Measurements from ENCODE around the gene RNF215. TPM values are rescaled to one million over a fixed set of nuclear protein-coding genes. Genes with fewer than 3 reads are reported as not detected.

Gene RNF215
- total RNA-seq, result 14.0 TPM

GRCh38 chr22:30386960-30387827, at the start of gene RNF215:
TSS of gene RNF215 (minus strand) at chr22:30387411. CDS start at chr22:30387313, 98 bp downstream.
- DNase-seq (ENCODE audit: low read depth in 2 of 3, low spot score in 2 of 3), result peak; percentile 79 to 83 (median 80)

- no peak for DNase-seq (ENCODE audit: low read depth in 2 of 3, low spot score in 2 of 3)
Observed at GRCh38 chr22:30436196-30436595, 49.0 kb upstream of the RNF215 start.

DNA sequence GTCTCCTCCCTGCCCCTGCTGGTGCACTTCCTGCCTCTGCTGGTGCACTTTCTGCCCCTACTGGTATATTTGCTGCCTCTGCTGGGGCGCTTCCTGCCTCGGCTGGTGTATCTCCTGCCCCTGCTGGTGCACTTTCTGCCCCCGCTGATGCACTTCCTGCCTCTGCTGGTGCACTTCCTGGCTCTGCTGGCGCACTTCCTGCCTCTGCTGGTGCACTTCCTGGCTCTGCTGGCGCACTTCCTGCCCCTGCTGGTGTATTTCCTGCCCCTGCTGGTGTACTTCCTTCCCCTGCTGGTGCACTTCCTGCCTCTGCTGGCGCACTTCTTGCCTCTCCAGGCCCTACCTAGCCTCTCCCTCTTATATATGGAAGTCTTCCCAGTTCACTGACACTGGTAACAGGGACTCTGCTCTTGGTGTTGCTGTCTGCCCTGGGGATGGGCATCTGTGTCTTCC, 48.5 kb upstream of the RNF215 start:
- DNase-seq (ENCODE audit: low read depth in 2 of 3, low spot score in 2 of 3), result peak in 1 of 3 donors; percentile 74

DNA sequence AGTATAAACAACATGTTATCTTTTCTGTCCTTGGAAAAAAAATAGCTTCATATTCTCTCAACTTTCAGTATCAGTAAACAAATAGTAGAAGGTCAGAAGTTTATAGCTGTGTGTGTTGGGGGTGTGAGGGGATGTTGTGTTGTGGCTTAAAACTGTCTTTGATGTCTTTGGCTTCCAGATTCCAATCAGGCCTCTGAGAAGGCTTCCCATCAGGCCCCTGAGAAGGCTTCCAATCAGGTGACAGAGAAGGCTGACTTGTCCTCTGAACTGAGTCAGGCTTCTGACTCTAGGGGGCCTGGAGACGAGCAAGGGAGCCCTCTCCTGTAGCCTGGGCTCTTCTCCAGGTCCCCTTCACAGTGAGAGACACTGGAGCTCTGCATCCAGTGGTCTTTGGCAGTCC, 47.6 kb upstream of the RNF215 start:
- no peak for DNase-seq (ENCODE audit: low read depth in 2 of 3, low spot score in 2 of 3)

DNA sequence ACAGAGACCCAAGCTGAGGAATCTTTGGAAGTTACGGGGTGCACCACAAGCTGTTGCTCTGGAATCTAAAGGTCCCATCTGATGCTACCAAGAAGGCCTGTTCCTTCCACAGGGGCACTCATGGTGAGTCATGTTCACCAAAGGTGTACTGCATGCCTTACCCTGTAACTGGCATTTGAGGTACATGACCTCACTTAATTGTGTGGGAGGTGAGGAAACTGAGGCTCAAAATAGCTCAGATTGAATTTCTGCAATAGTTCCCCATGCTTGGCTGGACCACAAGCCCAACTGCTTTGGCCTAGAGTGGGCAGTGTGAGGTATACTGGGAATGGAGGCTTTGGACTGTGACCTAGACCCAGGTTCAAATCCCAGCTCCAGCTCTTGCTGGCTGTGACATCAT, 46.6 kb upstream of the RNF215 start:
- DNase-seq (ENCODE audit: low read depth in 2 of 3, low spot score in 2 of 3), result no peak

DNA sequence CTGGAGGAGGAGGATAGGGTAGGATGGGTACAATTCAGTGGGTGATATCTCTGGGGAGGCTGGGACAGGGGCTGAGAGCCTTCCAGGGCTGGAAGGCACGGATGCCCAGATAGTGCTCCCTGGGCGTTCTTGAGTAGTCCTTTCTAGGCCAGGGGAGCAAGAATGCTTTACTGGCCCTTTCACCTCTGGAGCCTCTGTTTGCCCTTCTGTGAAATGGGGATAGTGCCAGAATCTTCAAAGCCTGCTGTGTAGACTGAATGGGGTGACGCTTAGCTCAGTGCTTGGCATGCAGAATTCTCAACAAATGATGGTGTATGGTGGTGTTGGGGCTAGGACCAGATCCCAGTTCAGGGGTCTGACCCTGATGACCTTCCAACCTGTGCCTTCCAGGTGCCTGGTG, 46.0 kb upstream of the RNF215 start:
- DNase-seq (ENCODE audit: low read depth in 2 of 3, low spot score in 2 of 3), result no peak

DNA sequence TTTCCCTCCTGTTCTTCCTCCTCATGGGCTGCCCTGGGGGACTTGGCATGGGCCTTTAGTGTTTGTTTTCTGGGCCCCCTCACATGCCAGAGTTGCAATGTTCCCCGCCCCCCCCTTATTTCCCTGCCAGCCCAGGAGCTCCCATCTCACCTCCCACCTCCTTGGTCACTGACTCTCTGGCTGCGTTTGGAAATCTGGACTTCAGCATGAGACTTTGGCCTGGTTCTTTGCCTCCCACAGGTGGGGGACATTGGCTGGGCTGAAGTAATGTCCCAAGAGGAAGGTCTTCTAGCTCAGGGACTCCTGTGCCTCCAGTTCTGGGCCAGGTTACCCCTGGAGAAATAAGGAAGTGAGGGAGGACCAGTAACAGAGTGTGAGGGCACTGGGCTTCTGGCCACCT, 45.3 kb upstream of the RNF215 start:
- DNase-seq (ENCODE audit: low read depth in 2 of 3, low spot score in 2 of 3), result no peak

DNA sequence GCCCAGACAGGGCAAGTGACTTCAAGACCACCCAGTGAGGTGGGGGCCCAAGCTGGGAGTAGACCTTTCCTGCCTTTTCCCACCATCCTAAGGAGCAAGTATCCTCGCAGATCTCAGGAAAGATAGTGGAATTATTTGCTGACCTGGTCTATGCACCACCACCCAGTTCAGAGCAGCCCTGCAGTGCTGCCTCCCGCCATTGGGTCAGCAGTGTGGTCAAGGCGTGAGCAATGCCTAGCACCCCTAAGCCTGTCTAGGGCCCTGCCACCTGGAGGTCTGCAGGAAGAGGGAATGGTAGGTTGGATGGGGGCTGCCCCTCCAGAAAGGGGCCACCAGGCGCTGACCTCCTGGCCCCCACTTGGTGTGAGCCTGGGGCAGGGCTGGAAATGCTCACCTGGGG, 44.9 kb upstream of the RNF215 start:
- DNase-seq (ENCODE audit: low read depth in 2 of 3, low spot score in 2 of 3), result no peak

DNA sequence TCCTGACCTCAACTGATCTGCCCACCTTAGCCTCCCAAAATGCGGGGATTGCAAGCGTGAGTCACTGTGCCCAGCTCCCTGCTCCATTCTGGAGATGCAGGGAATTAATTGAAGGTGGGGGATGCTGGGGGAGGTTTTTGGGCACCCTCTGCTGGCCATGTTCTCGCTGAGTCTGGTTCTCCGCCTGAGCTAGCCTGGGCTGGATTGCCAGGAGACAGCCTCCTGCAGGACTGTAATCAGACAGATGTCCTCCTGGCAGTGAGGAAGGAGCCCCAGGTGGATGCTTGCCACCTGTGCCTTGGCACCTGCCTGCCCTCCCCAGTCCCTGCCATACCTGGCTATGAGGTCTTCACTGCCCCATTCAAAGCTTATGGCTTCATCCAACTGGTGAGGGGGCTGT, 43.7 kb upstream of the RNF215 start:
- no peak for DNase-seq (ENCODE audit: low read depth in 2 of 3, low spot score in 2 of 3)

DNA sequence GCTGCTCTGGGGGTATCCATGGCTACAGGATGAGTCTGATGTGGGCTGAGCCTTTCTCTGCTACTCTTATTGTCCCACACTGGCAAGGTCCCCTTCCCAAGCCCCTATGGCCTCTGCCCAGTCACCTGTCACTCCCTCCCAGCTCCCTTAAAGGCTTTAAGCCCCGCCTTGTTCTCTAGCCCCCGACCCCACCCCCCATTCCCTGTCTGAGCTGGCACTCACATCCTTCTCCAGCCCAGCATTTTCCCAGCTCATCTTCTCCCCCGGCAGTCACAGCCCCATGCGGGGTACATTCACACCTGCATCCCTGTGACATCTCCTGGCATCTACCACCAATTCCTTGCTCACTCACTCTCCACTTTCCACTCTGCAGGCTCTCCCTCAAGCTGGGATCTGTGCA, 42.7 kb upstream of the RNF215 start:
- DNase-seq (ENCODE audit: low read depth in 2 of 3, low spot score in 2 of 3), result no peak

- no peak for DNase-seq (ENCODE audit: low read depth in 2 of 3, low spot score in 2 of 3)
Observed at GRCh38 chr22:30427871-30428270, 40.7 kb upstream of the RNF215 start.

GRCh38 chr22:30426388-30427353, 39.5 kb upstream of the RNF215 start:
- DNase-seq (ENCODE audit: low read depth in 2 of 3, low spot score in 2 of 3), result peak; percentile 61 to 89 (median 77)

DNA sequence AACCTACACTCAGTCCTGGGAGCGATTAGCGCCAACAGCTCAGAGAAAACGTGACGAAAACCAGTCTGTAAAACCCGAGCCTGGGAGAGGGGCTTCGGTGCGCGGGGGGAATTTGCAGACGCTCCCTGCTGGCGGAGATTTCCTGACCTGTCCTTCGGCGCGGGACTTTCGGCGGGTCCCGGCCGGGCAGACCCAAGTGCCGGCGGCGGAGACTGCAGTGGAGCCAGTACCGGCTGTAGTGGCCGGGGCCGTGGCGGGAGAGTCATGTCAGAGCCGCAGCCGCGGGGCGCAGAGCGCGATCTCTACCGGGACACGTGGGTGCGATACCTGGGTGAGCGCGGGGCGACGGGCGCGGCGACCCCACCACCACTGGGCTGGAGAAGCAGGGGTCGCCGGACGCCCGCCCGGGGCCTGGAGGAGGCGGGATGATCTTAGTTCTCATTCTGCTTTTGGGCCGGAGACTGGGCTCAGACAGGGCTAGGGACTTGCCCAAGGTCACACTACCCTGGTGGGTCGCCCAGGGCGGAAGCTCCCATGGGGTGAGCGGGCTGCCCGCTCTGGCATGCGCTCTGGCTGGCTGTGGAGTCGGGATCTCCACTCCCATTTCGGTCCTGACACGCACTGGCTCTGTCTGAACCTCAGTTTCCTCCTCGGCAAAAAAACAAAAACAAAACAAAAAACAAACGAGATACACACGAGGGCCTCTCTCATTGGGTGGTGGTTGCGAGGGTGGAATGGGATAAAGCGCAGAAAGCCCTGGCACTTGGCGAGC, 38.6 kb upstream of the RNF215 start, which contains the start of gene MTFP1:
Gene MTFP1, plus strand, starts transcription at position 153 of the 772 bp plus-strand sequence. Its CDS starts 112 bp downstream, at position 265.
- DNase-seq (ENCODE audit: low read depth in 2 of 3, low spot score in 2 of 3), result peak in 1 of 3 donors; percentile 48

- DNase-seq (ENCODE audit: low read depth in 2 of 3, low spot score in 2 of 3), result no peak
Observed at GRCh38 chr22:30425327-30425615, 38.1 kb upstream of the RNF215 start.

- DNase-seq (ENCODE audit: low read depth in 2 of 3, low spot score in 2 of 3), result no peak
Observed at GRCh38 chr22:30424534-30425326, 37.5 kb upstream of the RNF215 start.

GRCh38 chr22:30423959-30424533, 36.8 kb upstream of the RNF215 start:
- peak; percentile 96 to 100 (median 100) for DNase-seq (ENCODE audit: low read depth in 2 of 3, low spot score in 2 of 3)

- no peak for DNase-seq (ENCODE audit: low read depth in 2 of 3, low spot score in 2 of 3)
Observed at GRCh38 chr22:30423301-30423958, 36.2 kb upstream of the RNF215 start.

DNA sequence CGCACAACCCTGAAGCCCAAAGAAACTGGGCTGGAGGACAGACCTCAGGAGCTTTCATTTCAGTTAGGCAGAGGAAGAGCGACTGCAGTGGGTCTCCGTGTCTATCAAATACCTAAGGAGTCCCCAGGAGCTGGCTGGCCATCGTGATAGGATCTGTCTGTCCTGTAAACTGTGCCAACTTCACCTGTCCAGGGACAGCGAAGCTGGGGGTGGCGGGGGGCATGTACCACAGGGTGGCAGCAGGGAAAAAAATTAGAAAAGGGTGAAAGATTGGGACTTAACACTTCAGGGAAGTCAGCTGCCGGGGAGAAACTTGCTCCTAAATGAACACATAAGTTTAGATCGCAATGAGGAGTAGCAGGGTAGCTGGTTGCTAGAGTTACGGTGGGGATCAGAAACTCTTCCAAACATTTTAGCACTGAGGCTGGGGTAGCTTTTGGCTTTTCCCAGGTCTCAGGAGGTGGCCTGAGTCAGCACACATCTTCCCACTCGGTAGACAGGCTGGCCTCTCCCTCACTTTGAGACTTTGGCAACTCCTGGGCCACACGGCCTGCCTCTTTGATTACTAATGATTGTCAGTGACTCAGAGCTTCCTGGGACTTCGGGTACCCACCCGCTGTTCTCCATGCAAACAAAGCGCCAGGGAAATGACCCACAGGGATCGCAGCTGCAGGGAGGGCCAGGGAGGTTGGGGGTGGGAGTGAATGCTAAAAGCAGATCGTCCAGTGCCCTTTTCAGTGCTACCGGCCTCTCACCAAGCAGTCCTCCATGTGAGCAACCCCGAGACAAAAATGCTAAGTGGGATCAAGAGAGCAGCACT, 35.5 kb upstream of the RNF215 start:
- DNase-seq (ENCODE audit: low read depth in 2 of 3, low spot score in 2 of 3), result no peak
